Osteoblast (primary cell): ENCODE measurements around the gene IL22RA2. TPM values are rescaled to one million over a fixed set of nuclear protein-coding genes. Genes with fewer than 3 reads are reported as not detected.

Experiments used
- DNase-seq: peaks from one replicate; pipeline ENCODE4 v3.0.0; 2011; ENCODE audit warnings: low spot score, mixed read lengths; ENCODE audit not compliant: insufficient read length; ENCODE audit errors: missing footprints
- H2AFZ ChIP-seq: 2 replicates; pipeline ENCODE4 v1.6.0; 2011; ENCODE audit warnings: mild to moderate bottlenecking, low read length
- H3K27ac ChIP-seq: 2 replicates; pipeline ENCODE4 v1.5.1; 2011; ENCODE audit warnings: mild to moderate bottlenecking, low read depth, low read length, moderate library complexity
- H3K27me3 ChIP-seq: 2 replicates; pipeline ENCODE4 v1.6.0; 2012; ENCODE audit warnings: mild to moderate bottlenecking, control low read depth, inconsistent platforms, low read length, moderate library complexity; ENCODE audit not compliant: insufficient read depth
- H3K36me3 ChIP-seq: 2 replicates; pipeline ENCODE4 v1.5.1; 2011; ENCODE audit warnings: mild to moderate bottlenecking, low read length, control low read depth, moderate library complexity; ENCODE audit not compliant: insufficient read depth
- H3K4me1 ChIP-seq: 2 replicates; pipeline ENCODE4 v1.5.1; 2011; ENCODE audit warnings: mild to moderate bottlenecking, low read length, control low read depth, moderate library complexity; ENCODE audit not compliant: insufficient read depth
- H3K4me2 ChIP-seq: 2 replicates; pipeline ENCODE4 v1.6.0; 2011; ENCODE audit warnings: mild to moderate bottlenecking, low read length; ENCODE audit not compliant: insufficient read depth
- H3K4me3 ChIP-seq: fragments of 200-600 bp; sonication (generic); 3 replicates; pipeline ENCODE4 v1.5.1; 2012; ENCODE audit warnings: mild to moderate bottlenecking, low read length, inconsistent platforms; ENCODE audit not compliant: insufficient read depth
- H3K79me2 ChIP-seq: 2 replicates; pipeline ENCODE4 v1.6.0; 2012; ENCODE audit warnings: mild to moderate bottlenecking, low read length, control low read depth, inconsistent platforms; ENCODE audit not compliant: insufficient read depth
- H3K9me3 ChIP-seq: 2 replicates; pipeline ENCODE4 v1.5.1; 2011; ENCODE audit warnings: low read depth, low read length, control low read depth
- H4K20me1 ChIP-seq: 2 replicates; pipeline ENCODE4 v1.6.0; 2012; ENCODE audit warnings: mild to moderate bottlenecking, low read length, control low read depth; ENCODE audit not compliant: insufficient read depth
- total RNA-seq: library from RNA; depleted of rRNA; stranded (reverse); fragments of >200 nt; gene quantifications from 2 replicates; pipeline ENCODE4 v1.2.3, GENCODE V29; 2012
- TF ChIP-seq, protein P1 (sequence below): IDR thresholded peaks from 2 replicates; pipeline ENCODE4 v1.5.1; 2011; ENCODE audit warnings: mild to moderate bottlenecking, low read depth, low read length, moderate library complexity; ENCODE audit errors: extremely low read depth

Gene IL22RA2
- total RNA-seq, 1 donor = not detected

DNA sequence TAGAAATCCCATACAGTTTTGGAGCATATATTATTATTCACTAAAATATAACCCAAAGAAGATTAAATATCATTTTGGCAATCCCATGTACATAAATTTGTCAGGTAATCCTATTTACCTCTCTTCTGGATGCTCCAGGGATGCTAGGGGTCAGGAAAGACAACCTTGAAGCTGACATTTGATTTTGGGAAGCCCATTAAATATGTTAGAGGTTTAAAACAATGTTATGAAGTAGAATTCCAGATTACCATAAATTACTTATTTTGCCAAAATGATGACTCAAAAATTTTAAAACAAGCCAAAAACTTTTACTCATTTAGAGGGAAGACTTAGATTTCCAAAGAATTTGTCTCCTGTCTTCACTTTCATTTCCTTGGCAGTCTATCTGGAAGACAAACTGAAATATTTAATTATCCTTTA is 9.2 kb upstream of the IL22RA2 start:
- DNase-seq = no peak
- Histone ChIP-seq H3K79me2 (no peaks in the 10 kb centered on the region), H3K27ac (no peak overlapping the region), H3K4me3 (no peak overlapping the region), H2AFZ (no peak overlapping the region), H3K36me3 (no peaks in the 10 kb centered on the region), H4K20me1 (no peaks in the 10 kb centered on the region), H3K27me3 (no peaks in the 10 kb centered on the region), H3K4me1 (no peaks in the 10 kb centered on the region), H3K9me3 (peaks cover 10% of the 10 kb centered on the region), H3K4me2 (no peak overlapping the region)
- TF ChIP-seq, protein P1, sequence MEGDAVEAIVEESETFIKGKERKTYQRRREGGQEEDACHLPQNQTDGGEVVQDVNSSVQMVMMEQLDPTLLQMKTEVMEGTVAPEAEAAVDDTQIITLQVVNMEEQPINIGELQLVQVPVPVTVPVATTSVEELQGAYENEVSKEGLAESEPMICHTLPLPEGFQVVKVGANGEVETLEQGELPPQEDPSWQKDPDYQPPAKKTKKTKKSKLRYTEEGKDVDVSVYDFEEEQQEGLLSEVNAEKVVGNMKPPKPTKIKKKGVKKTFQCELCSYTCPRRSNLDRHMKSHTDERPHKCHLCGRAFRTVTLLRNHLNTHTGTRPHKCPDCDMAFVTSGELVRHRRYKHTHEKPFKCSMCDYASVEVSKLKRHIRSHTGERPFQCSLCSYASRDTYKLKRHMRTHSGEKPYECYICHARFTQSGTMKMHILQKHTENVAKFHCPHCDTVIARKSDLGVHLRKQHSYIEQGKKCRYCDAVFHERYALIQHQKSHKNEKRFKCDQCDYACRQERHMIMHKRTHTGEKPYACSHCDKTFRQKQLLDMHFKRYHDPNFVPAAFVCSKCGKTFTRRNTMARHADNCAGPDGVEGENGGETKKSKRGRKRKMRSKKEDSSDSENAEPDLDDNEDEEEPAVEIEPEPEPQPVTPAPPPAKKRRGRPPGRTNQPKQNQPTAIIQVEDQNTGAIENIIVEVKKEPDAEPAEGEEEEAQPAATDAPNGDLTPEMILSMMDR = no peak

DNA sequence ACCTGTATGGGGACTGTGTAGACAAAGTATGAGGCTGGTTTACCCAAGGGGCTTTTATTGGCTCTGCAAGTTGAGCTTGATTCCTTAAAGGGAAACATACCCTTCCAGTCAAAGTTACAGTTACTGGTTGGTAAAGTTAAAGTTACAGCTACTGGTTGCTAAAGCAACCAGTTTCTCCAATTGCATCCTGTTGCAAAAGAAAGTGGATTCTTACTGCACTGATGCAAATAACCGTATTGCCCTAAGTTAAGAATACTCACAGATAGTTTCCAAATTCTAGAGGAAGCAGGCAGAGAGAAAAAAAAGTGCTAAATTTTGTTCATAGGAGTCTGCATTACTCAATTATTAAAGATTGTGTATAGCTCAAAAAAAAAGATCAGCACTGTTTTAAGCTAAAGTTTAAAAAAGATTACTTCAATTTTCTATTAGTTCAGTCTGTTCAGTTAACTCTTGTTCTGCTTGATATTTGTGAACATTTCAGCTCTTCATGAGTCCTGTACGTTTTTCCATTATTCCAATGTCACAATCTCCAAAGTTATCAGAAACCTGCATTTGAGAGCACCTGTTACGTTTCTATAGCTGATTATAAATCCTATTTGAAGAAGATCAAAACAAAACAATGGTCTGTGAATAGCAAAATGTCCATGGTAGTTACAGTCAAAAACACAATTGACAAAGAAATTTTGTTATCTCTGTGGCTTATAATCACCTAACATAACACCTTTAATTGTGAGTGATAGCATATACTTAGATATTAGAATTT is 8.6 kb upstream of the IL22RA2 start:
- Histone ChIP-seq H3K4me1 (no peaks in the 10 kb centered on the region), H3K79me2 (no peaks in the 10 kb centered on the region), H4K20me1 (no peaks in the 10 kb centered on the region), H3K36me3 (no peaks in the 10 kb centered on the region), H3K27me3 (no peaks in the 10 kb centered on the region), H3K4me3 (no peak overlapping the region), H2AFZ (no peak overlapping the region), H3K27ac (no peak overlapping the region), H3K4me2 (no peak overlapping the region), H3K9me3 (peaks cover 10% of the 10 kb centered on the region)
- TF ChIP-seq, protein P1 = no peak
- DNase-seq = no peak

DNA sequence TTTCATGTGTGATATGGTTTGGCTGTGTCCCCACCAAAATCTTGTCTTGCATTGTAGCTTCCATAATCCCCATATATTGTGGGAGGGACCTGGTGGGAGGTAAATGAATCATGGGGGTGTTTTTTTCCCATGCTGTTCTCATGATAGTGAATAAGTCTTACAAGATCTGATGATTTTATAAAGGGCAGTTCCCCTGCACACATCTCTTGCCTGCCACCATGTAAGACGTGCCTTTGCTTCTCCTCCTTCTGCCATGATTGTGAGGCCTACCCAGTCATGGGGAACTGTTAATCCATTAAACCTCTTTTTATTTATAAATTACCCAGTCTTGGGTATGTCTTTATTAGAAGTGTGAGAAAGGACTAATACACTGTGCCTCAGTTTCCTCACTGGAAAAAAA is 4.2 kb upstream of the IL22RA2 start:
- Histone ChIP-seq H4K20me1 (no peaks in the 10 kb centered on the region), H3K27ac (no peak overlapping the region), H3K4me3 (no peak overlapping the region), H3K36me3 (no peaks in the 10 kb centered on the region), H3K4me2 (no peak overlapping the region), H3K27me3 (no peaks in the 10 kb centered on the region), H2AFZ (no peak overlapping the region), H3K79me2 (no peaks in the 10 kb centered on the region), H3K4me1 (no peaks in the 10 kb centered on the region), H3K9me3 (peaks cover 3% of the 10 kb centered on the region)
- no peak for DNase-seq
- TF ChIP-seq, protein P1 = no peak

DNA sequence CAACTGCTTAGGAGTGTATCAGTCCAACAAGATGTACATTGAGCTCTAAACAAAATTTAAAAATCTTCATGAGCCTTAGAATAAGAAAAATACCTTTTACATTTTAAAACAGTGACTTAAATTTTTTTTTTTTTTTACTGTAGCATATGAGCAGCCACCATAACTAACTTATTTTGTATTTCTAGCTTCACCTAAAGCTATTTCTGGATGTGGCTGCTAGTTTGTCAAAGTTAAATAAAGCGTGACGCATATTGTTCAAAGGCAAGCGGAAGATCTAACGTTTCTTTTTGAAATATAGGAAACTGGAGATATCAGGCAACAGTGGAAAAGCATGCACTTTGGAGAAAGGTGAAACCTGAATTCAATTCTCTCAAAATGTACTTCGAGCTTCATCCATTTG is 3.3 kb upstream of the IL22RA2 start:
- TF ChIP-seq, protein P1 = no peak
- Histone ChIP-seq H3K4me3 (no peak overlapping the region), H3K4me2 (no peak overlapping the region), H3K79me2 (no peaks in the 10 kb centered on the region), H4K20me1 (no peaks in the 10 kb centered on the region), H3K9me3 (peaks cover 3% of the 10 kb centered on the region), H2AFZ (no peak overlapping the region), H3K36me3 (no peaks in the 10 kb centered on the region), H3K27ac (no peak overlapping the region), H3K4me1 (no peaks in the 10 kb centered on the region), H3K27me3 (no peaks in the 10 kb centered on the region)
- no peak for DNase-seq
